Psoas muscle (tissue), 8 donors: ENCODE measurements around the gene SERAC1. TPM values are rescaled to one million over a fixed set of nuclear protein-coding genes. Genes with fewer than 3 reads are reported as not detected.
"Not testable (repeated sequence)": the region's sequence is repeated elsewhere in the genome, so short reads cannot be mapped to it uniquely, and the experiment has no call there.

Source experiments
- ATAC-seq, 4 donors: fragments of 200-7000 bp; cut with Tn5 transposase; one replicate each; pipeline ENCODE4 v1.9.1; 2020; ENCODE audit warnings: moderate library complexity in 3 of 4, mild to moderate bottlenecking in 2 of 4
- DNase-seq, 2 donors: peaks; one replicate each; pipeline ENCODE4 v3.0.0-alpha.2; 2020
- H3K27ac ChIP-seq: fragments of 200-600 bp; one replicate; pipeline ENCODE4 v1.8.0; 2022
- H3K27me3 ChIP-seq, 3 donors: fragments of 200-600 bp in 1 of 3; one replicate each; pipeline versions ENCODE4 v1.6.1 to v1.8.0; 2013 to 2022; ENCODE audit warnings: low read length in 2 of 3, mild to moderate bottlenecking in 2 of 3, moderate library complexity in 1 of 3; ENCODE audit not compliant: insufficient read depth in 3 of 3
- H3K36me3 ChIP-seq, 2 donors: fragments of 200-600 bp in 1 of 2; one replicate each; pipeline versions ENCODE4 v1.6.1 to v1.8.0; 2013 to 2022; ENCODE audit warnings: low read depth in 1 of 2, mild to moderate bottlenecking in 1 of 2, moderate library complexity in 1 of 2; ENCODE audit not compliant: insufficient read depth in 1 of 2
- H3K4me1 ChIP-seq: fragments of 200-600 bp; one replicate; pipeline ENCODE4 v1.8.0; 2022
- H3K4me3 ChIP-seq: fragments of 200-600 bp; one replicate; pipeline ENCODE4 v1.8.0; 2022; ENCODE audit warnings: mild to moderate bottlenecking
- H3K9me3 ChIP-seq: fragments of 200-600 bp; one replicate; pipeline ENCODE4 v1.8.0; 2022
- WGBS, 3 donors: extraction: QIAGEN DNeasy Blood & Tissue Kit; methylation state at CpG; one replicate each; pipeline versions ENCODE4 v1.1.6 to v1.1.7; 2013; 5-methylcytosine and 5-hydroxymethylcytosine counted together
- intact Hi-C, 2 donors: fragments of 100-400 bp; cut with DNase I; formaldehyde crosslinking; loops; one replicate each; pipeline versions ENCODE4 v1.11.0 to v1.14.2; 2022
- polyA plus RNA-seq, 3 donors: library from polyadenylated mRNA; stranded (reverse); fragments of 200-250 nt; gene quantifications; one replicate each; pipeline ENCODE4 v1.2.3, GENCODE V29; 2013
- total RNA-seq, 4 donors: library from RNA; stranded (reverse); fragmentation: NEBNext Ultra II Directional in 2 of 4; extraction: Animal tissue kit (Norgen Biotek cat#: 25700) in 2 of 4; gene quantifications; one replicate each; pipeline versions ENCODE4 v1.2.1 to v1.2.4, GENCODE V29; 2021 to 2023
- TF ChIP-seq, protein P1 (sequence below): fragments of 200-600 bp; IDR thresholded peaks from one replicate; pipeline ENCODE4 v1.8.0; 2022; ENCODE audit warnings: antibody characterized with exemption
- donor health status: healthy with polysubstance abuse.
- donor health status: DM: no; HTN: no; CAD: no; lungs with moderate emphysema.
- donor health status: Bipolar disorder and iron deficiency.
- donor health status: healthy.
- donor health status: DM: yes; HTN: yes; CAD: no.
- donor health status: DM: no; HTN: no; CAD: no.
- donor health status: DM: no; HTN: no; CAD: no.
- donor health status: DM: yes; HTN: yes; CAD: no.

SERAC1 gene
- total and polyA plus RNA-seq, 7 donors = 3.9 to 11.0 (median 6.5) TPM

- intact Hi-C loops = no loop called here
- Histone ChIP-seq H3K27me3 (no peaks in the 10 kb centered on the region), H3K9me3 (no peaks in the 10 kb centered on the region), H3K4me3 (no peak overlapping the region), H3K27ac (no peak overlapping the region), H3K36me3 (peaks cover 0 to 18% of the 10 kb centered on the region in 2 donors), H3K4me1 (no peaks in the 10 kb centered on the region)
- TF ChIP-seq, protein P1, sequence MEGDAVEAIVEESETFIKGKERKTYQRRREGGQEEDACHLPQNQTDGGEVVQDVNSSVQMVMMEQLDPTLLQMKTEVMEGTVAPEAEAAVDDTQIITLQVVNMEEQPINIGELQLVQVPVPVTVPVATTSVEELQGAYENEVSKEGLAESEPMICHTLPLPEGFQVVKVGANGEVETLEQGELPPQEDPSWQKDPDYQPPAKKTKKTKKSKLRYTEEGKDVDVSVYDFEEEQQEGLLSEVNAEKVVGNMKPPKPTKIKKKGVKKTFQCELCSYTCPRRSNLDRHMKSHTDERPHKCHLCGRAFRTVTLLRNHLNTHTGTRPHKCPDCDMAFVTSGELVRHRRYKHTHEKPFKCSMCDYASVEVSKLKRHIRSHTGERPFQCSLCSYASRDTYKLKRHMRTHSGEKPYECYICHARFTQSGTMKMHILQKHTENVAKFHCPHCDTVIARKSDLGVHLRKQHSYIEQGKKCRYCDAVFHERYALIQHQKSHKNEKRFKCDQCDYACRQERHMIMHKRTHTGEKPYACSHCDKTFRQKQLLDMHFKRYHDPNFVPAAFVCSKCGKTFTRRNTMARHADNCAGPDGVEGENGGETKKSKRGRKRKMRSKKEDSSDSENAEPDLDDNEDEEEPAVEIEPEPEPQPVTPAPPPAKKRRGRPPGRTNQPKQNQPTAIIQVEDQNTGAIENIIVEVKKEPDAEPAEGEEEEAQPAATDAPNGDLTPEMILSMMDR = no peak
- DNase-seq = no peak
- WGBS, 3 donors = 85 to 88% (median 87%) methylated on average over 8 of the region's 8 CpGs
- no peak for ATAC-seq
Measured at GRCh38 chr6:158185729-158186456, 17.8 kb upstream of the SERAC1 start.

DNA sequence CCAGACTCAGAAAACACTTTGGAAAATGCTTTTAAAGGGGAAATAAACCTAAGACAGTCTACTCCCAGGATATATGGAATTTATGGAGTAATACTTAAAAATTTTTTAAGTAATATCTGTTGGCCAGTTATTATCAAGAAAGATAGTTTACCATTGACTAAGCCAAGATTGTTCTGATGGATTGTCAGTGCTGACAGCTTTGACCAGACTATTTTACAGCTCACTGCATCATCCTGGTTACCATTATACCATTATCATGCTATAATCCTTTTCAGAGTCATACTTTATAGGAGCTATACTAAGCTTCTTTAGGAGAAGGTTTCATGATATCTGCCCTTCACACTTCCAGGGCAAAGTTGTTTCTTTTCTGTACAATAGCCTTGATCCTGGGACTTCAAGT lies 16.5 kb upstream of the SERAC1 start:
- peaks cover 0 to 18% of the 10 kb centered on the region in 2 donors for H3K36me3 ChIP-seq
- no peak overlapping the region for H3K4me3 ChIP-seq
- H3K27me3 ChIP-seq = no peaks in the 10 kb centered on the region
- no peak for ATAC-seq
- no peaks in the 10 kb centered on the region for H3K9me3 ChIP-seq
- DNase-seq = no peak
- no peak overlapping the region for H3K27ac ChIP-seq
- intact Hi-C loops = no loop called here
- TF ChIP-seq, protein P1 = no peak
- no peaks in the 10 kb centered on the region for H3K4me1 ChIP-seq

DNA sequence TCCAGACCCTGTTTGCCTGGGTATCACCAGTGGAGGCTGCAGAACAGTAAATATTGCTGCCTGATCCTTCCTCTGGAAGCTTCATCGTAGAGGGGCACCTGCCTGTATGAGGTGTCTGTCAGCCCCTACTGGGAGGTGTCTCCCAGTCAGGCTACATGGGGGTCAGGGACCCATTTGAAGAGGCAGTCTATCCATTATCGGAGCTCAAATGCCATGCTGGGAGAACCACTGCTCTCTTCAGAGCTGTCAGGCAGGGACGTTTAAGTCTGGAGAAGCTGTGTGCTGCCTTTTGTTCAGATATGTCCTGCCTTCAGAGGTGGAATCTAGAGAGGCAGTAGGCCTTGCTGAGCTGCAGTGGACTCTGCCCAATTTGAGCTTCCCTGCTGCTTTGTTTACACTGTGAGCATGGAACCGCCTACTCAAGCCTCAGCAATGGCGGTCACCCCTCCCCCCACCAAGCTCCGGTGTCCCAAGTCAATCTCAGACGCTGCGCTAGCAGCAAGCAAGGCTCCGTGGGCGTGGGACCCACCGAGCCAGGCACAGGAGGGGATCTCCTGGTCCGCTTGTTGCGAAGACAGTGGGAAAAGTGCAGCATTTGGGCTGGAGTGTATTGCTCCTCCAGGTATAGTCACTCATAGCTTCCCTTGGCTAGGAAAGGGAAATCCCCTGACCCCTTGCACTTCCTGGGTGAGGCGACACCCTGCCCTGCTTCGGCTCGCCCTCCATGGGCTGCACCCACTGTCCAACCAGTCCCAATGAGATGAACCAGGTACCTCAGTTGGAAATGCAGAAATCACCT lies 15.3 kb upstream of the SERAC1 start:
- DNase-seq, H3K27ac ChIP-seq, H3K9me3 ChIP-seq, H3K4me1 ChIP-seq, H3K4me3 ChIP-seq, H3K27me3 ChIP-seq, intact Hi-C loops, ATAC-seq: not testable (repeated sequence)
- 80 to 84% (median 81%) methylated on average over 16 of the region's 16 CpGs for WGBS, 3 donors
- peaks cover 0 to 18% of the 10 kb centered on the region in 2 donors for H3K36me3 ChIP-seq

- DNase-seq, H3K9me3 ChIP-seq, H3K27ac ChIP-seq, H3K27me3 ChIP-seq, H3K4me3 ChIP-seq, ATAC-seq, intact Hi-C loops: not testable (repeated sequence)
- Histone ChIP-seq H3K36me3 (peaks cover 0 to 13% of the 10 kb centered on the region in 2 donors), H3K4me1 (peaks cover 13% of the 10 kb centered on the region)
- 97 to 100% (median 98%) methylated on average over 2 to 3 of the region's 3 CpGs for WGBS, 3 donors
Measured at GRCh38 chr6:158177712-158178111, 9.7 kb upstream of the SERAC1 start.

DNA sequence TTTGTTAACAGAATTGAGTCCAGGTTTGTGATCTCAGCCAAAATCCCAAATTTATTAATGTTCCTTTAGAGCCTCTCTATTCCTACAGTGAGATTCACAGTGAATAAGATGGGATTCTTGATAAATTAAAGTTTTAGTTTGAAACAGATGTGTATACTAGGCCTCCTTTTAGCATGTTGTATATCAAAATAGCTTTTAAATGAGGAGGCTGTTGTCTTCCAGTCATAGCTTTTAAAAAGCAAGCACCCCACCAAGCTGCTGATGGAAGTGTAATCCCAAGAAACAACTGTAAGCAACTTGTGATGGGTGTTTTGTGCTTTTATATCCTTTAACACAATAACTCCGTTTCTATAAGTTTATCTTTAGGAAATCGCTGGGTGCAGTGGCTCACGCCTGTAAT lies 7.0 kb upstream of the SERAC1 start:
- H3K4me3 ChIP-seq = no peak overlapping the region
- DNase-seq = no peak
- H3K9me3 ChIP-seq = no peaks in the 10 kb centered on the region
- H3K27ac ChIP-seq = no peak overlapping the region
- peaks cover 25% of the 10 kb centered on the region for H3K4me1 ChIP-seq
- no peaks in the 10 kb centered on the region for H3K27me3 ChIP-seq
- H3K36me3 ChIP-seq = peaks cover 0 to 13% of the 10 kb centered on the region in 2 donors
- intact Hi-C loops = no loop called here
- TF ChIP-seq, protein P1 = no peak
- 92 to 93% (median 93%) methylated on average over 3 of the region's 3 CpGs for WGBS, 3 donors
- no peak for ATAC-seq
